Measurements from ENCODE around the gene AIG1. TPM values are rescaled to one million over a fixed set of nuclear protein-coding genes. Genes with fewer than 3 reads are reported as not detected.

AIG1 gene
- total RNA-seq, 2 experiments from 2014 or later = 15.7 to 16.1 TPM

DNA sequence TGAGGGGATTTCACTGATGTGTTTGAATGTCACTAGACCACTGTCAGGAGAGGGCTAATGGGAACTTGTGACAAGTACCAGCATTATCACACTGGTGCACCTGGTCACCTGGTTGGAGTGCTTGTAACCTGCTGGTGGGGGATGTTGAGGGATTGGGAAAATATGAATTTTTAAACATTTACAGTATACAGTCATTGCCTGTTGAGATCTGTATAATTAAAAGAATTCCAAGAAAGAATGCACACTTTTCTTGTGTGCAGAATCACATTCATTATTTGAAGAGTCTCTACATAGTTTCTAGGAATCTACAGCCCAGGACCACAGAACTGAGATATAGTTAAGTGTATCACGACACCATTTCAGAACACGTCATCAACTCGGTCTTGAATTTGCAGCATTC, 118.4 kb downstream of the AIG1 start:
- Mint-ChIP-seq H3K36me3 (peaks cover 27% of the 10 kb centered on the region), H3K27me3 (no peaks in the 10 kb centered on the region), H3K9me3 (peaks cover 23% of the 10 kb centered on the region), H3K4me1 (ENCODE audit: low read depth) (no peaks in the 10 kb centered on the region), H3K27ac (no peak overlapping the region), H3K4me3 (no peak overlapping the region)
- intact Hi-C loops (cut with micrococcal nuclease) = no loop called here
- ChIA-PET POLR2A (no interaction called here), CTCF (no interaction called here)
- DNase-seq = no peak

DNA sequence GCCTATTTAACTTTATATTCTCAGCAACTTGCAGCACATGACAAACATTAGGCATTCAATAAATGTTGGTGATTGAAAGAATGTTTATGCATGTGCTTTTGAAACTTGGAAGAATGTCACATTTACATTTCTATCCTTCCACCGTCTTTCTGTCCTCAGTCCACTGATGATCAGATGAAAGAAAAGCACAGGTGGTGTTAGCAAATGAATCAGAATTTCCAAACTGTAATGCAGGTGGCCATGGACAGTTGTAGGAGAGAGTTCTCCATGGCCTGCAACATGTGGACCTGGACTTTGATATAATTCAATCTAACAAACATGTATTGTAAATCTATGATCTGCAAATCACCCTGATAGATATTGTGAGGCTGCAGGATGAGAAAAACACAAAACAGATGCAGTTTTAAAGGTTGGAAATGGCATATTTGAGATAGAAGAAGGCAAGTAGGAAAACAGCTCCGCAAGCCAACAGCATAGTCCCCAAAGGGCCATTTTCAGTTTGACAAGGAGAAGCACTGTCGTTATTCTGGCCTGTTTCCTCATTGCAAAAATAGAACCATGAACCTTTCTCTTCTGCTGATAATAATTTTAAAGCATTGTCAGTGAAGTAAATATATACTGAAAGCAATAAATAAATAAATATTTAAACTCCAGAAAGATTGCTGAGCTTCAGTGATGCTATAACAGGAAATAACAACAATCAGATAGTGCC, 119.4 kb downstream of the AIG1 start:
- Mint-ChIP-seq H3K27me3 (no peaks in the 10 kb centered on the region), H3K9me3 (peaks cover 16% of the 10 kb centered on the region), H3K36me3 (peaks cover 20% of the 10 kb centered on the region), H3K4me1 (ENCODE audit: low read depth) (no peaks in the 10 kb centered on the region), H3K4me3 (no peak overlapping the region), H3K27ac (no peak overlapping the region)
- DNase-seq = no peak
- POLR2A ChIA-PET = no interaction called here
- CTCF ChIA-PET = no interaction called here
- intact Hi-C loops (cut with micrococcal nuclease) = no loop called here

DNA sequence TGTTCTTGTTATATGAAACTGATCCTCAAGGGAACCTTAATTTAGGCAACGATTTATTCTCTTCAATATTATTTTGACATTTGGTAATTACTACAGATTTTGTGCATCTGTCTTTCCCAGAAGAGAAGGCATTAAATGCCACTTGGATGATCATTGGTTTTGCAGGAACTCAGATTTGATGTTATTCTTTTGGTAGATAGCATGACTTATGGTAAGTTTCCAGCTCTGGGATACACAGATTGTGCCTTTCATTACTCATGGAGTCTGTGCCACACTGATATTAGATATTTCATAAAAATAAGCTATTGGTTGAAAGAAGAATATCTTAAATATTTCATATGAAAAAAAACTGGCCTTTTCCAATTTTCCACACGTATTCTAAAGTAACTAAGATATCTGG, 120.1 kb downstream of the AIG1 start:
- DNase-seq = no peak
- no peaks in the 10 kb centered on the region for H3K4me1 Mint-ChIP-seq (ENCODE audit: low read depth)
- peaks cover 9% of the 10 kb centered on the region for H3K9me3 Mint-ChIP-seq
- no peaks in the 10 kb centered on the region for H3K27me3 Mint-ChIP-seq
- H3K4me3 Mint-ChIP-seq = no peak overlapping the region
- intact Hi-C loops (cut with micrococcal nuclease) = no loop called here
- ChIA-PET POLR2A (no interaction called here), CTCF (no interaction called here)
- peaks cover 14% of the 10 kb centered on the region for H3K36me3 Mint-ChIP-seq
- no peak overlapping the region for H3K27ac Mint-ChIP-seq

- Mint-ChIP-seq H3K27me3 (no peaks in the 10 kb centered on the region), H3K36me3 (no peaks in the 10 kb centered on the region), H3K27ac (no peak overlapping the region), H3K9me3 (no peaks in the 10 kb centered on the region), H3K4me1 (ENCODE audit: low read depth) (no peaks in the 10 kb centered on the region), H3K4me3 (no peak overlapping the region)
- ChIA-PET CTCF (no interaction called here), POLR2A (no interaction called here)
- intact Hi-C loops (cut with micrococcal nuclease) = no loop called here
- no peak for DNase-seq
Observed at GRCh38 chr6:143183666-143184065, 123.0 kb downstream of the AIG1 start.

- no peaks in the 10 kb centered on the region for H3K9me3 Mint-ChIP-seq
- ChIA-PET POLR2A (no interaction called here), CTCF (no interaction called here)
Observed at GRCh38 chr6:143185288-143185687, 124.6 kb downstream of the AIG1 start.

DNA sequence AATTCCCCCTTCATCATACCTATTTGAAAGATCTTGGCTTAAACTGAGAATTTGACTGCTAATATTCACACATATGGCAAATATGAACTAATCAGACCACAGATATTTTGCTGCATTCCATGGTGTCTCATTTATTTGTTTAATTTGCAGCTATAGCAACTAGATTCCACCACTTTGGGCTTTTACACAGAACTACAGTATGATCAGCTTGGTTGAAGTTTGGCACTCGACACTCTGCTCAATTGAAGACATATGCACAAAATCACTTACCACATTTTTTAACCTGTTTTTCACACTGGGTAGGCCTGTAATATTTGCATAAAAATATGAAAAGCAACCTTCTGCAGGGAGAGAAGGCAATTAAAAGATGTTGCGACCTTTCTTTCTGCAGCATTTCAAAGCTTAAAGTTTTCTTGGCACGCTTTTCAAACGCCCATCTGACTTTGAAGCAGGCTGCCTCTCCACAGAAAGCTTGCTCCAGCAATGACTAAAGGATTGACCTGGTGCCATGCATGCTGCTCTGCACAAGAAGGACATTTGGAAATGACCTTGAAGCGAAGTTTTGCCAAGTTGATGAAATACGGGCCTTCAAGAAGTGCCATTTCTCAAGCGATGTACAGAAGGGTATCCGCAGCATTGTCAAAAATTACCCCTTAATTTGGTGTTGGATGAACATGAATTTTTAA, 126.7 kb downstream of the AIG1 start:
- DNase-seq = no peak
- H3K4me3 Mint-ChIP-seq = no peak overlapping the region
- CTCF ChIA-PET = no interaction called here
- no peaks in the 10 kb centered on the region for H3K9me3 Mint-ChIP-seq
- H3K36me3 Mint-ChIP-seq = no peaks in the 10 kb centered on the region
- H3K4me1 Mint-ChIP-seq (ENCODE audit: low read depth) = no peaks in the 10 kb centered on the region
- H3K27me3 Mint-ChIP-seq = no peaks in the 10 kb centered on the region
- no peak overlapping the region for H3K27ac Mint-ChIP-seq
- POLR2A ChIA-PET = no interaction called here
- intact Hi-C loops (cut with micrococcal nuclease) = no loop called here

More at GRCh38 chr6:143185288-143185687, 124.6 kb downstream of the AIG1 start:
- Mint-ChIP-seq H3K27ac (no peak overlapping the region), H3K36me3 (no peaks in the 10 kb centered on the region), H3K4me3 (no peak overlapping the region), H3K4me1 (ENCODE audit: low read depth) (no peaks in the 10 kb centered on the region), H3K27me3 (no peaks in the 10 kb centered on the region)
- intact Hi-C loops (cut with micrococcal nuclease) = no loop called here
- no peak for DNase-seq

DNA sequence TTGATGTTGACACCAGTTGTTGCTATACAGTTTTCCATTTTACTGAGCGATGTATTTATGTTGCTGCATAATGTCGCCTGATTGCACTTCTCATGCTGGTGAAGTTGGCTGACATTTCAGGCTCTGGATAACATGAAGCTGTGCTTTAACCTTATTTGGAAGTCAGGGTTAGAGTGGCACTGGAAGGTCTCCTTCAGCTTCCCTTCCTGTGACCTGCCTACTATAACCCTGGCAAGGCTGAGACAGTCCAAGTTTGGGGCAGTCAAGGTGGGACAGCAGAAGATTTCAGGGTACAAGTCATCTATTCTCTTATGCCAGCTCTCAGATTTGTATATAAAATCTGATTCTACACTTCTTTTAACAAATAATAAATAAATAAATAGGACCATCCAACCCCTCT, 127.6 kb downstream of the AIG1 start:
- H3K27me3 Mint-ChIP-seq = no peaks in the 10 kb centered on the region
- no peaks in the 10 kb centered on the region for H3K36me3 Mint-ChIP-seq
- intact Hi-C loops (cut with micrococcal nuclease) = no loop called here
- ChIA-PET CTCF (no interaction called here), POLR2A (no interaction called here)
- no peak for DNase-seq
- H3K27ac Mint-ChIP-seq = no peak overlapping the region
- H3K9me3 Mint-ChIP-seq = no peaks in the 10 kb centered on the region
- H3K4me3 Mint-ChIP-seq = no peak overlapping the region
- no peaks in the 10 kb centered on the region for H3K4me1 Mint-ChIP-seq (ENCODE audit: low read depth)

- no peaks in the 10 kb centered on the region for H3K4me1 Mint-ChIP-seq (ENCODE audit: low read depth)
- POLR2A ChIA-PET = no interaction called here
- CTCF ChIA-PET = no interaction called here
- no peak overlapping the region for H3K4me3 Mint-ChIP-seq
- H3K27me3 Mint-ChIP-seq = no peaks in the 10 kb centered on the region
- no peak for DNase-seq
- no peaks in the 10 kb centered on the region for H3K36me3 Mint-ChIP-seq
- no peaks in the 10 kb centered on the region for H3K9me3 Mint-ChIP-seq
- intact Hi-C loops (cut with micrococcal nuclease) = no loop called here
- no peak overlapping the region for H3K27ac Mint-ChIP-seq
Observed at GRCh38 chr6:143191361-143191760, 130.7 kb downstream of the AIG1 start.

DNA sequence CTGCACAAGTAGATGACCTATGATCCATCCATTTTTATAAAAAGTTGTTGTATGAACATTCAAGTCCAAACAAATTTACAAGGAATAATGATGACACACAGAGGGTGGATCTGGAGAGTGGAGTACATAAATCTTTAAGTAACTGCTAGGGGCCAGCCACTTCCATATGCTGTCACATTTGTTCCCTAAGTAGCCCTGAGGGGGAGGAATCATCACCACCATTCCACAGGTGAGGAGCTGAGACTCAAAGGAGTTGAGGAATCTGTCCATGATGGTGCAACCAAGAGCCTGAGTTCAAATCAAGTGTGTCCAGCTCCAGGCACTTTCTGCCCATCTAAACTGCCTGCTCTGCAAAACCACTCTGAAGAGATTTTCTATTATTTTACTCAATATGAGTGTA, 132.1 kb downstream of the AIG1 start:
- Mint-ChIP-seq H3K27ac (no peak overlapping the region), H3K4me1 (ENCODE audit: low read depth) (no peaks in the 10 kb centered on the region), H3K36me3 (no peaks in the 10 kb centered on the region), H3K4me3 (no peak overlapping the region), H3K9me3 (no peaks in the 10 kb centered on the region), H3K27me3 (no peaks in the 10 kb centered on the region)
- no peak for DNase-seq
- POLR2A ChIA-PET = no interaction called here
- CTCF ChIA-PET = no interaction called here
- intact Hi-C loops (cut with micrococcal nuclease) = no loop called here

GRCh38 chr6:143193571-143194094, 132.9 kb downstream of the AIG1 start:
- ChIA-PET CTCF (no interaction called here), POLR2A (no interaction called here)
- Mint-ChIP-seq H3K4me1 (ENCODE audit: low read depth) (no peaks in the 10 kb centered on the region), H3K4me3 (no peak overlapping the region), H3K27me3 (no peaks in the 10 kb centered on the region), H3K27ac (no peak overlapping the region), H3K36me3 (no peaks in the 10 kb centered on the region), H3K9me3 (no peaks in the 10 kb centered on the region)
- DNase-seq = no peak
- intact Hi-C loops (cut with micrococcal nuclease) = no loop called here

DNA sequence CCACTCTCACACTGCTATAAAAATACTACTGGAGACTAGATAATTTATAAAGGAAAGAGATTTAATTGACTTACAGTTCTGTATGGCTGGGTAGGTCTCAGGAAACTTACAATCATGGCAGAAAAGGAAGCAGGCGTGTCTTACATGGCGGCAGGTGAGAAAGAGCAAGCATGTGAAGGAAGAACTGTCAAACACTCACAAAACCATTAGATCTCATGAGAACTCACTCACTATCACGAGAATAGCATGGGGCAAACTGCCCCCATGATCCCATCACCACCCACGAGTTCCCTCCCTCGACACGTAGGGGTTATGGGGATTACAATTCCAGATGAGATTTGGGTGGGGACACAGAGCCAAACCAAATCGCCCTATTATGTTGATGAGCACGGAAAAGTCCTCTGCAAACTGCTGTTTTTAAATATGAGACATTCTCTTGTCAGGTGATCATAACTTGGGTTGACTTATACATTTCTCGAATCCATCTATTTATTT, 133.5 kb downstream of the AIG1 start:
- Mint-ChIP-seq H3K4me3 (no peak overlapping the region), H3K27ac (no peak overlapping the region), H3K36me3 (no peaks in the 10 kb centered on the region), H3K27me3 (no peaks in the 10 kb centered on the region), H3K4me1 (ENCODE audit: low read depth) (no peaks in the 10 kb centered on the region), H3K9me3 (no peaks in the 10 kb centered on the region)
- no peak for DNase-seq
- POLR2A ChIA-PET = no interaction called here
- CTCF ChIA-PET = no interaction called here
- intact Hi-C loops (cut with micrococcal nuclease) = no loop called here

- Mint-ChIP-seq H3K27me3 (no peaks in the 10 kb centered on the region), H3K36me3 (no peaks in the 10 kb centered on the region), H3K27ac (no peak overlapping the region), H3K4me1 (ENCODE audit: low read depth) (peaks cover 8% of the 10 kb centered on the region), H3K9me3 (no peaks in the 10 kb centered on the region), H3K4me3 (no peak overlapping the region)
- no peak for DNase-seq
- intact Hi-C loops (cut with micrococcal nuclease) = no loop called here
- ChIA-PET CTCF (no interaction called here), POLR2A (no interaction called here)
Observed at GRCh38 chr6:143195349-143195845, 134.7 kb downstream of the AIG1 start.

Data from activated CD4-positive, alpha-beta memory T cell treated with anti-CD3 and anti-CD28 coated beads for 36 hours (primary cell).